HG03442 (cell line): ENCODE data around the gene CASZ1.

Experiments used
- ATAC-seq: cut with Tn5 transposase; IDR thresholded peaks from one replicate; pipeline ENCODE4 v1.9.1; 2021; ENCODE audit warnings: mild to moderate bottlenecking, moderate library complexity; ENCODE audit not compliant: unreplicated experiment

The CASZ1 gene

DNA sequence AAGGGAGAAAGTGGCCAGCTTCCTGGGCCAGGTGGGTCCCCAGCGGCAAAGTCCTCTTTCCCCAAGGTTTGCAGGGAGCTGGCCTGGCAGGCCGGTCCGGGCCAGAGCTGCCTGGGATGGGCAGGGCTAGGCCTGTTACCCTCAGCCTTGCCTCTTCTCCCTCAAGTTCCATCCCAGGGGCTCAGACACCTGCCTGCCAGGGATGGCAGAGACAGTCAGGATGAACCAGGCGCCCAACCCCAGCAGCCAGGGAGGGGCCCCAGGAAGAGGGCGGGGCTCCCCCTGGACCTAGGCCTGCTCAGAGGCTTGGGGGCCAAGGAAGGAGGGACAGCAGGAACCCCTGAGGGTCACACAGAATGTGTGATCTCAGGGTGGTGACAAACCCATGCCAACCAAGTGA is 120.6 kb downstream of the CASZ1 start:
- ATAC-seq = no peak

- no peak for ATAC-seq
Measured at GRCh38 chr1:10674700-10675609, 121.5 kb downstream of the CASZ1 start.

- no peak for ATAC-seq
Measured at GRCh38 chr1:10674222-10674621, 122.2 kb downstream of the CASZ1 start.

DNA sequence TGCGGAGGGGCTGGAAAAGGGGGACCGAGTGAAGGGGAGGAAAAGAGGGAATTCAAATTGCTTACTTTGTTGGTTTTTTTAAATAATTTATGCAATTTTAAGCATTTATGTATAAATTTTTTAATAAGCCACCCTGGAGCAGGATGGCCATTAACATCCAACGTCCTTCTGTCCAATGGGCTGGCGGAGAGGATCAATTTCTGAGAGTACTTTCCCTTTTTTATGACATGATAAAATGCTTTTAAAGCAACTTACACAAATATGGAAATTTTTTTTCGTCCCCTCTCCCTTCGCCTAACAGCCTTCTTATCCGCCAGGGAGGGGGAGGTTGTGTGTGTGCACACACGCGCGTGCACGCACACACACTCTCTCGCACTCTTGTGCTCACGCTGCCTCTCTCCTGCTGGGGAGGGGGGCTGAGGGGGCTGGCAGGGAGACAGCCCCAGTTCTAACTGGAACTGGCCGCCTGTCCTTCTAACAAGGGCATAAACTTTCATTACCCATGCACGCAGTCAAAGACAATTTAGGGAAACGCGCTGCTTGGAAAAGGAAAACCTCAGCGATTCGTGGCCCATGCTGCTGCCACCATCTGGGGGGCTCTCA is 123.2 kb downstream of the CASZ1 start:
- no peak for ATAC-seq

GRCh38 chr1:10672343-10673050 is 123.9 kb downstream of the CASZ1 start:
- ATAC-seq = no peak

DNA sequence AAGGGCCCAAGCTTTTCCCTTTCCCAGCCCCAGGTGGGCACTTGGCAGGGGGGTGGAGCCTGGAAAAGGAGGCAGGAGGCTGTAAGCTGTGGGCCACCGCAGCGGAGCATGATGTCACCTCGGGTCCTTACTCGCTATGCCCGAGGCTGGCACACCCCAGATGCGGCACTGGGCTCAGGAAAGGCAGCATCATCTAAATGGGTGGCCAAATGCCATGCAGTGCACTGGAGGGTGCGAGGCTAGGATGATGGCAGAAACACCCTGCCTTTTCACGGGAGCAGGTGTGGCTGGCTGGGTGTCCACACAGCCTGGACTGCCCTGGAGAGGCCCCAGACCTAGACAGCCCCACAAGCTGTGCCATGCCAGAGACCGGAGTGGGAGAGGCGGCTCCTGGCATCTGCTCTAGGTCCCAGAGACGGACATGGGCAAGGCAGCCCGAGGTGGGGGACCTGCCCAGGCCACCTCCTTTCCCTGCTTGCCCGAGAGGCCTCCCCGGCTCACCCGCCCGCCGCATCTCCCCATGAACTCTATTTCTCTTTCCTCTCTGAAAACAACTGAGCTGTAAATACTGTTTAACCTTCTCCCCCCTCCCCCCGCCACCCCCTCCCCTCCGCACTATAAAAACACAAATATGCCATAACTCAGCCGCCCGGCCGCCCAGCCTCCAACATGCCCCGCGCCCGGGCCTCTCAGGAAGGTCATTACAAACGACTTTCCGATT is 124.7 kb downstream of the CASZ1 start:
- ATAC-seq = no peak

GRCh38 chr1:10671090-10671489 is 125.4 kb downstream of the CASZ1 start:
- no peak for ATAC-seq

GRCh38 chr1:10670190-10670589 is 126.3 kb downstream of the CASZ1 start:
- ATAC-seq = no peak

DNA sequence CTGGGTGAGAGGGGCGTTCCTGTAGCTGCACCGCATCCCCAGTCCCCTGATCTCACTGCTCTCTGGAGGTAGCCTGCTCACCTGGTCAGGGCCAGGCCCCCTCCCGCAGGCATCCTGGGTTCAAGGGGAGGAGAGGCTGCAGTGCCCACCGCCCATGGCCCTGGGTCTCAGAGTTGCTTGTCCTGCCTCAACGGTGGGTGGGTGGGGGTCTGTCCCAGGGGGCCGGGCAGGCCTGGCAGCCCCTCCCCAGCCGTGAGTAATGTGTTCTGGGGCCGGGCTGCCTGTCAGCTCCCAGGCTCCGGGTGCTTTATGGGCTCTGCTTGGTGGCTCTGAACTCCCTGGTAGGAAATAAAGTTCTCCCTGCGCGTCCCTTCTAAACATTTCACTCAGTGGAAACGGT is 126.9 kb downstream of the CASZ1 start:
- ATAC-seq = no peak

GRCh38 chr1:10667861-10668761 is 128.3 kb downstream of the CASZ1 start:
- ATAC-seq = no peak

GRCh38 chr1:10665930-10666850 is 130.3 kb downstream of the CASZ1 start:
- ATAC-seq = no peak

DNA sequence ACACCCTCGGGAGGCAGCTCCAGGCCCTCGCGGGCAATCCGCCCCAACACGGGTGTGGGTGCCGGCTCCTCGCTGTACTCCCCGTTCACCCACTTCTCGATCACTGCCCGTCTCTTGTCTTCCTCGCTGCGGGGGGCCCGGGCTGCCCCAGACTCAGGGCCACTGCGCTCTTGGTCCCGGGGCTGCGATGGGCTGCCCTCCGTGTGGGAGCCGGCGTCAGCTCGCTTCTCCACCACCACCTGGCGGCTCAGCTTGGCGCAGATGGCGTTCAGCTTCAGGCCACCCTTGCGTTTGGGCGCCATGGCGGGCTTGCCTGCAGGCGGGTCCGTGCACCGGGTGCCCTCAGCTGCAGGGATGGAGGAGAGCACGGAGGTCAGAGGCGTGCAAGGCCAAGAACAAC is 131.2 kb downstream of the CASZ1 start:
- no peak for ATAC-seq

DNA sequence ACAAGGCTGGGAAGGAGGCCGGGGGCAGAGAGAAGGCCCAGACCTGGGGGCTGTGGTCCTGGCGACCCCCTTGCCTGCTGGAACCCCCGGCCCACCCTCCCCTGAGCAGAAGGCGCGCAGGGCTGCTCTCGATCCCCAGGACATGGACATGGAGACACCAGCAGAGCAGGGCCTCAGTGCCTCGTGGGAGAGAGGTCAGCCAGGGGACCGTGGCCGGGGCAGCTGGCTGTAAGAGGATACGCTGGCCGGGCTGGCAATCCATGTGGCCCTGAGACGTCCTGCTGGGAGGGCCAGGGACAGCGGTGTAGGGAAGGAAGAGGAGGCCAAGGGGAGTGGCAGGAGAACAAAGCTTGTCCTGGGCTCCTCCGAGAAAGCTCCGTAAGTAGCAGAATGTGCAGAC is 132.2 kb downstream of the CASZ1 start:
- no peak for ATAC-seq

DNA sequence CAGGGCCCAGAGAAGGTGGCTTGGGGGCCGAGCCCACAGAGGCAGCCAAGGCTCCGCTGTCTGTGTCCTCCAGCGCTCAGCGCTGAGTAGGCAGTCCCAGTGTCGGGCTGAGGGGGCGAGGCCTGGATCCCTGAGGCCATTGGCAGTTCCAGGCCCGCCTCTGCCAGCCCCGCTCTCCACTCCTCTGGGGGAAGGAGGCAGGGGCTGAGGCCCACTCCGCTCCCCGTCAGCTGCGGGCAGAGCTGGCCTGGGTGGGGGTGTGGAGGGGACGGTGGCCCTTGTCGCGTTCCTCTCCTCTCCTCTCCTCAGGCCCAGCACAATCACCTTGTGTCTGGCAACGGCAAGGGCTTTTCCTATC is 132.8 kb downstream of the CASZ1 start:
- ATAC-seq = no peak

DNA sequence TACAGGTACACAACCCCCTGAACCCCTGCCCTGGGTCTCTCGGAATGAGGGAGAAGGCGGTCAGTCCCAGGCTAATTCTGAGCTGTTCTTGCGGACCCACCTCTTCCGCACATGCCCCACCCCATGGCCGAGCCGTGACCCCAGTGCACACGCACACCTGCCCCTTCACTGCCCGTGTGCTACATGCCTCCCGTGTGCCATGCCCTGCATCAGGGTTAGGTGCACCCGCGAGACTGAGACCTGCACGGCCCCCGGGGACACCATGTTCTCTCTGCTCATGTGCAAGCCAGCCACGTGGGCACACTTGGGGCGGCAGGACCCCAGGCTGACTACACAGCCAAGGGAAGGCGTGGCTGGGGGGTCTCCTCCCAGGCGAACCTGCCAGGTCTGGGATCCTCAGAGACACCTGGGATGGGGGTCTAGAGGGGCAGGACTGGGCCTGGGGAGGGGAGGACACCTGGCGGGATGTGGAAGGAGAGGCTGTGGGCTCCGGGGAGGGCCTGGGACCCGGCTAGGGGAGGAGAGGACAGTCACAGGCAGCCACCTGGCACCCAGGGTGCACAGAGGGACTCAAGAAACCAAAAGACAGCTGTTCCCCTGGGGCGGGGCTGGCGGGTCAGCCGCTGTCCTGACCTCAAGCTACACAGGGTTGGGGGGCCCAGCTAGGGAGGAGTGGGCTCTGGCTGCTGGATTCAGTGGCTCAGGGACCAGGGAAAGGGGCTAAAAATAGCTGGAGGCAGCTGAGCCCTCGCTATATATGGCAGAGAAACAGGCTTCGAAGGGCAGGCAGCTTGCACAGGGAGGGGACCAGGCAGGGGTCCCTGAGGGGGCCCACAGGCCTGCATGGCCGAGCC is 133.4 kb downstream of the CASZ1 start:
- no peak for ATAC-seq

- no peak for ATAC-seq
Measured at GRCh38 chr1:10662090-10662688, 134.3 kb downstream of the CASZ1 start.

GRCh38 chr1:10661453-10661852 is 135.0 kb downstream of the CASZ1 start:
- ATAC-seq = no peak
